HepG2 (cell line): Measurements from ENCODE around the gene RPL37. TPM values are rescaled to one million over a fixed set of nuclear protein-coding genes. Genes with fewer than 3 reads are reported as not detected.
A peak's percentile ranks its signal among the peaks of the same experiment; 100 is the strongest.

Source experiments
- MYNN ChIP-seq: sonication (generic); formaldehyde crosslinking; IDR thresholded peaks from 2 replicates; pipeline ENCODE4 v1.4.0; 2020; ENCODE audit warnings: mild to moderate bottlenecking, low read depth, missing genetic modification reagents
- RNF2 ChIP-seq: fragments of 450-650 bp; conservative IDR thresholded peaks from 2 replicates; pipeline ENCODE4 v1.6.1; 2016; ENCODE audit warnings: low read depth
- TBP ChIP-seq: sonication (generic); formaldehyde crosslinking; IDR thresholded peaks from 2 replicates; pipeline ENCODE4 v1.5.0; 2020; ENCODE audit warnings: missing genetic modification reagents
- ZBTB1 ChIP-seq: sonication (generic); formaldehyde crosslinking; IDR thresholded peaks from 2 replicates; pipeline ENCODE4 v1.4.0; 2020; ENCODE audit warnings: missing genetic modification reagents, borderline replicate concordance
- ZMYM4 ChIP-seq: sonication (generic); formaldehyde crosslinking; IDR thresholded peaks from 2 replicates; pipeline ENCODE4 v1.8.1; 2023; ENCODE audit warnings: mild to moderate bottlenecking, missing genetic modification reagents
- ZNF101 ChIP-seq: sonication (generic); formaldehyde crosslinking; IDR thresholded peaks from 2 replicates; pipeline ENCODE4 v1.4.0; 2020; ENCODE audit warnings: mild to moderate bottlenecking, low read depth, missing genetic modification reagents, borderline replicate concordance
- ZNF354B ChIP-seq: sonication (generic); formaldehyde crosslinking; IDR thresholded peaks from 2 replicates; pipeline ENCODE4 v1.8.0; 2022; ENCODE audit warnings: mild to moderate bottlenecking, missing genetic modification reagents
- polyA plus RNA-seq, 8 experiments: library from polyadenylated mRNA; depleted of rRNA in 3 of 8; stranded (reverse) in 7 of 8; unstranded in 1 of 8; fragments of >200 nt; fragmentation: Illumina TruSeq in 4 of 8; extraction: Trizol in 4 of 8; gene quantifications; 2 replicates each; pipeline versions ENCODE4 v1.2.1 to v1.2.3, GENCODE V29; 2011 to 2016; ENCODE audit warnings: low read depth in 4 of 8, missing spikeins in 1 of 8, mixed read lengths in 1 of 8; ENCODE audit not compliant: insufficient read depth in 1 of 8
- total RNA-seq, 5 experiments: library from RNA; depleted of rRNA; stranded (reverse); fragments of >200 nt; fragmentation: Illumina TruSeq; extraction: Trizol; gene quantifications; 2 replicates each; pipeline ENCODE4 v1.2.3, GENCODE V29; 2016; ENCODE audit warnings: low read depth in 1 of 5
- TF ChIP-seq, protein P1 (sequence below), 2 experiments: sonication (generic) in 1 of 2; formaldehyde crosslinking in 1 of 2; IDR thresholded peaks; 2 replicates each; pipeline versions ENCODE4 v1.4.0 to v1.6.1; 2016 to 2020; ENCODE audit warnings: borderline replicate concordance in 1 of 2, low read depth in 1 of 2, mild to moderate bottlenecking in 1 of 2, missing genetic modification reagents in 1 of 2
- TF ChIP-seq, protein P2 (sequence below): sonication (generic); formaldehyde crosslinking; IDR thresholded peaks from 2 replicates; pipeline ENCODE4 v1.5.0; 2020; ENCODE audit warnings: missing genetic modification reagents
- TF ChIP-seq, protein P3 (sequence below), 2 experiments: sonication (generic) in 1 of 2; formaldehyde crosslinking in 1 of 2; IDR thresholded peaks; 2 replicates each; pipeline versions ENCODE4 v1.5.1 to v1.6.1; 2011 to 2020; ENCODE audit warnings: borderline replicate concordance in 1 of 2, low read depth in 1 of 2, low read length in 1 of 2, mild to moderate bottlenecking in 1 of 2, missing genetic modification reagents in 1 of 2, moderate library complexity in 1 of 2
- TF ChIP-seq, protein P4 (sequence below): sonication (generic); formaldehyde crosslinking; IDR thresholded peaks from 2 replicates; pipeline ENCODE4 v1.4.0; 2020; ENCODE audit warnings: missing genetic modification reagents, borderline replicate concordance
- TF ChIP-seq, protein P5 (sequence below): IDR thresholded peaks from 2 replicates; pipeline ENCODE4 v1.6.1; 2018; ENCODE audit warnings: missing genetic modification reagents
- TF ChIP-seq, protein P6 (sequence below): sonication (generic); formaldehyde crosslinking; IDR thresholded peaks from 2 replicates; pipeline ENCODE4 v1.5.0; 2020; ENCODE audit warnings: mild to moderate bottlenecking, missing genetic modification reagents

The RPL37 gene
- total and polyA plus RNA-seq, 2 of the 13 experiments (the other 11 are each of a cell fraction or from before 2014, with no cell fraction given): 1,981 to 3,367 TPM

DNA sequence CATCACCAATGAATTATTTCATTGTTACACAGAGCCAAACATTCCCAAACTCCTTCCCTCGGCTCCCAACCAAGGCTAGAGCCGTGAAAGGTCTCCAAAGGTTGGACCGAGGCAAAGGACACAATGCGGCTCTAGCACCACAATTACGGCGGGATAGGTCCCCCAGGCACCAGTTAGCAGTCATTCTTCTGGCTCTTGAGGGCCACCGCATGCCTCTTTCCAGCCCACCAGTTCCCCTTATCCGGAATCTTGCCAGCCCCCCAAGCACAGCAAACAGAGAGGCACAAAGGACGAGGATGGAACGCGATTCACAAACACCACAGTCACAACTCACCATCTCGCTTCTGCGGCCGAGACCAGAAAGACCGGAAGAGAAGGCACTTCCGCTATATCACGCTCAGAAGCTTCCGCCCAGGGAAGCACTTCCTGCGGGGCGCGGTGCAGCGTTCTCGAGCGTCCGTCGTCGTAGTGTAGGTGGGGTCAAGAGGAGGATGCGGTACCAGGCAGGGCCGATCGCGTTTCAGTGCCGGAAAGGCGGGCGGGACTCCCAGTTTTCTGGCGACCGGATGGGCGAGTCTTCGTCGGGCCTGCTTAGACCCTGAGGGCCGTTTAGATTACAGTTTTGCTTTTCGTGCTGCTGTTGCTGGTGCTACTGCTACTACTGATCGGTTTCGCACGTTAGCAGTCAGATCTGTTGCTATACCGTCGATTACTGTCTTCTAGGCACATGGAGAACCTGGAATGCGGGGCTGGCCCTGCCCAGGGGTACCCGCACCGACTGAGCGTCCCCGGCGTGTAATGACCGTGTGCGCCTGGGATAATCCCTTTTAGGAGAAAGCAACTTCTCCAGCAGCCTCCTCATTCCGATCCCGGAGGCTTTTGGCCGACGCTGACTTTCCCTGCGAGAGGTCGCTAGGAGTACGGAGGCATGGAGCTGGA is at the start of gene RPL37 (continued):
- TF ChIP-seq, protein P1, sequence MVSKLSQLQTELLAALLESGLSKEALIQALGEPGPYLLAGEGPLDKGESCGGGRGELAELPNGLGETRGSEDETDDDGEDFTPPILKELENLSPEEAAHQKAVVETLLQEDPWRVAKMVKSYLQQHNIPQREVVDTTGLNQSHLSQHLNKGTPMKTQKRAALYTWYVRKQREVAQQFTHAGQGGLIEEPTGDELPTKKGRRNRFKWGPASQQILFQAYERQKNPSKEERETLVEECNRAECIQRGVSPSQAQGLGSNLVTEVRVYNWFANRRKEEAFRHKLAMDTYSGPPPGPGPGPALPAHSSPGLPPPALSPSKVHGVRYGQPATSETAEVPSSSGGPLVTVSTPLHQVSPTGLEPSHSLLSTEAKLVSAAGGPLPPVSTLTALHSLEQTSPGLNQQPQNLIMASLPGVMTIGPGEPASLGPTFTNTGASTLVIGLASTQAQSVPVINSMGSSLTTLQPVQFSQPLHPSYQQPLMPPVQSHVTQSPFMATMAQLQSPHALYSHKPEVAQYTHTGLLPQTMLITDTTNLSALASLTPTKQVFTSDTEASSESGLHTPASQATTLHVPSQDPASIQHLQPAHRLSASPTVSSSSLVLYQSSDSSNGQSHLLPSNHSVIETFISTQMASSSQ (IDR thresholded peaks at IDR 0.05; ENCODE audit: low read depth): peak; percentile 44; the same call in 1 of the 2 replicates
- TF ChIP-seq, protein P1 (CRISPR knock-in tag; IDR thresholded peaks at IDR 0.05; ENCODE audit: borderline replicate concordance): peak; percentile 88
- TF ChIP-seq TBP (CRISPR knock-in tag): no peak
- TF ChIP-seq ZNF354B (CRISPR knock-in tag): peak; percentile 49; the same call in 1 of the 2 replicates
- no peak; the same call in 1 of the 2 replicates for TF ChIP-seq ZBTB1 (CRISPR knock-in tag)
- TF ChIP-seq, protein P2, sequence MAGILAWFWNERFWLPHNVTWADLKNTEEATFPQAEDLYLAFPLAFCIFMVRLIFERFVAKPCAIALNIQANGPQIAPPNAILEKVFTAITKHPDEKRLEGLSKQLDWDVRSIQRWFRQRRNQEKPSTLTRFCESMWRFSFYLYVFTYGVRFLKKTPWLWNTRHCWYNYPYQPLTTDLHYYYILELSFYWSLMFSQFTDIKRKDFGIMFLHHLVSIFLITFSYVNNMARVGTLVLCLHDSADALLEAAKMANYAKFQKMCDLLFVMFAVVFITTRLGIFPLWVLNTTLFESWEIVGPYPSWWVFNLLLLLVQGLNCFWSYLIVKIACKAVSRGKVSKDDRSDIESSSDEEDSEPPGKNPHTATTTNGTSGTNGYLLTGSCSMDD: no peak; the same call in 1 of the 2 replicates
- TF ChIP-seq MYNN (CRISPR knock-in tag): peak; percentile 83
- TF ChIP-seq, protein P3, sequence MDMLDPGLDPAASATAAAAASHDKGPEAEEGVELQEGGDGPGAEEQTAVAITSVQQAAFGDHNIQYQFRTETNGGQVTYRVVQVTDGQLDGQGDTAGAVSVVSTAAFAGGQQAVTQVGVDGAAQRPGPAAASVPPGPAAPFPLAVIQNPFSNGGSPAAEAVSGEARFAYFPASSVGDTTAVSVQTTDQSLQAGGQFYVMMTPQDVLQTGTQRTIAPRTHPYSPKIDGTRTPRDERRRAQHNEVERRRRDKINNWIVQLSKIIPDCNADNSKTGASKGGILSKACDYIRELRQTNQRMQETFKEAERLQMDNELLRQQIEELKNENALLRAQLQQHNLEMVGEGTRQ (IDR thresholded peaks at IDR 0.05; ENCODE audit: low read depth, low read length): no peak
- TF ChIP-seq, protein P3 (CRISPR knock-in tag; IDR thresholded peaks at IDR 0.05; ENCODE audit: borderline replicate concordance): no peak
- TF ChIP-seq, protein P4, sequence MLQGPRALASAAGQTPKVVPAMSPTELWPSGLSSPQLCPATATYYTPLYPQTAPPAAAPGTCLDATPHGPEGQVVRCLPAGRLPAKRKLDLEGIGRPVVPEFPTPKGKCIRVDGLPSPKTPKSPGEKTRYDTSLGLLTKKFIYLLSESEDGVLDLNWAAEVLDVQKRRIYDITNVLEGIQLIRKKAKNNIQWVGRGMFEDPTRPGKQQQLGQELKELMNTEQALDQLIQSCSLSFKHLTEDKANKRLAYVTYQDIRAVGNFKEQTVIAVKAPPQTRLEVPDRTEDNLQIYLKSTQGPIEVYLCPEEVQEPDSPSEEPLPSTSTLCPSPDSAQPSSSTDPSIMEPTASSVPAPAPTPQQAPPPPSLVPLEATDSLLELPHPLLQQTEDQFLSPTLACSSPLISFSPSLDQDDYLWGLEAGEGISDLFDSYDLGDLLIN (CRISPR knock-in tag): no peak
- TF ChIP-seq RNF2: peak; percentile 92
- TF ChIP-seq ZMYM4 (CRISPR knock-in tag): peak; percentile 99
- peak; percentile 81; the same call in 1 of the 2 replicates for TF ChIP-seq ZNF101
- TF ChIP-seq, protein P5, sequence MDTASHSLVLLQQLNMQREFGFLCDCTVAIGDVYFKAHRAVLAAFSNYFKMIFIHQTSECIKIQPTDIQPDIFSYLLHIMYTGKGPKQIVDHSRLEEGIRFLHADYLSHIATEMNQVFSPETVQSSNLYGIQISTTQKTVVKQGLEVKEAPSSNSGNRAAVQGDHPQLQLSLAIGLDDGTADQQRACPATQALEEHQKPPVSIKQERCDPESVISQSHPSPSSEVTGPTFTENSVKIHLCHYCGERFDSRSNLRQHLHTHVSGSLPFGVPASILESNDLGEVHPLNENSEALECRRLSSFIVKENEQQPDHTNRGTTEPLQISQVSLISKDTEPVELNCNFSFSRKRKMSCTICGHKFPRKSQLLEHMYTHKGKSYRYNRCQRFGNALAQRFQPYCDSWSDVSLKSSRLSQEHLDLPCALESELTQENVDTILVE (CRISPR knock-in tag): peak; percentile 98
- TF ChIP-seq, protein P6, sequence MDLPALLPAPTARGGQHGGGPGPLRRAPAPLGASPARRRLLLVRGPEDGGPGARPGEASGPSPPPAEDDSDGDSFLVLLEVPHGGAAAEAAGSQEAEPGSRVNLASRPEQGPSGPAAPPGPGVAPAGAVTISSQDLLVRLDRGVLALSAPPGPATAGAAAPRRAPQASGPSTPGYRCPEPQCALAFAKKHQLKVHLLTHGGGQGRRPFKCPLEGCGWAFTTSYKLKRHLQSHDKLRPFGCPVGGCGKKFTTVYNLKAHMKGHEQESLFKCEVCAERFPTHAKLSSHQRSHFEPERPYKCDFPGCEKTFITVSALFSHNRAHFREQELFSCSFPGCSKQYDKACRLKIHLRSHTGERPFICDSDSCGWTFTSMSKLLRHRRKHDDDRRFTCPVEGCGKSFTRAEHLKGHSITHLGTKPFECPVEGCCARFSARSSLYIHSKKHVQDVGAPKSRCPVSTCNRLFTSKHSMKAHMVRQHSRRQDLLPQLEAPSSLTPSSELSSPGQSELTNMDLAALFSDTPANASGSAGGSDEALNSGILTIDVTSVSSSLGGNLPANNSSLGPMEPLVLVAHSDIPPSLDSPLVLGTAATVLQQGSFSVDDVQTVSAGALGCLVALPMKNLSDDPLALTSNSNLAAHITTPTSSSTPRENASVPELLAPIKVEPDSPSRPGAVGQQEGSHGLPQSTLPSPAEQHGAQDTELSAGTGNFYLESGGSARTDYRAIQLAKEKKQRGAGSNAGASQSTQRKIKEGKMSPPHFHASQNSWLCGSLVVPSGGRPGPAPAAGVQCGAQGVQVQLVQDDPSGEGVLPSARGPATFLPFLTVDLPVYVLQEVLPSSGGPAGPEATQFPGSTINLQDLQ (CRISPR knock-in tag): peak; percentile 92; the same call in 1 of the 2 replicates
